Kidney (tissue), 14 donors: ENCODE measurements around the gene GNS. TPM values are rescaled to one million over a fixed set of nuclear protein-coding genes. Genes with fewer than 3 reads are reported as not detected.

Experiments used
- DNase-seq, 5 donors: peaks; one replicate each; pipeline ENCODE4 v3.0.0-alpha.2; 2013 to 2020
- FAIRE-seq: peaks from 2 replicates; lab custom pipeline; 2012; peaks lifted over from hg19 to GRCh38; lab: Jason Lieb, UNC
- H3K27ac ChIP-seq, 2 donors: one replicate each; pipeline ENCODE4 v1.7.0; 2013; ENCODE audit warnings: low read depth in 2 of 2, low read length in 2 of 2, inconsistent platforms in 1 of 2
- H3K27me3 ChIP-seq: one replicate; pipeline ENCODE4 v1.7.1; 2013; ENCODE audit warnings: low read length, inconsistent platforms; ENCODE audit not compliant: control insufficient read depth, insufficient read depth
- H3K36me3 ChIP-seq, 3 donors: one replicate each; pipeline versions ENCODE4 v1.7.0 to v1.7.1; 2013; ENCODE audit warnings: low read length in 3 of 3, control low read depth in 1 of 3, inconsistent platforms in 1 of 3; ENCODE audit not compliant: insufficient read depth in 3 of 3, control insufficient read depth in 2 of 3
- H3K4me1 ChIP-seq, 3 donors: one replicate each; pipeline versions ENCODE4 v1.7.0 to v1.7.1; 2013; ENCODE audit warnings: low read length in 3 of 3, inconsistent platforms in 1 of 3, low read depth in 1 of 3; ENCODE audit not compliant: control insufficient read depth in 2 of 3, insufficient read depth in 2 of 3
- H3K4me3 ChIP-seq, 3 donors: one replicate each; pipeline versions ENCODE4 v1.7.0 to v1.8.1; 2013; ENCODE audit warnings: low read length in 3 of 3, control low read depth in 1 of 3, inconsistent platforms in 1 of 3
- H3K9ac ChIP-seq, 3 donors: one replicate each; pipeline versions ENCODE4 v1.7.0 to v1.7.1; 2013; ENCODE audit warnings: low read length in 3 of 3, control low read depth in 1 of 3, inconsistent platforms in 1 of 3
- H3K9me3 ChIP-seq, 3 donors: one replicate each; pipeline versions ENCODE4 v1.7.0 to v1.7.1; 2013; ENCODE audit warnings: low read length in 3 of 3, control low read depth in 1 of 3, inconsistent platforms in 1 of 3; ENCODE audit not compliant: control insufficient read depth in 2 of 3, insufficient read depth in 1 of 3
- CTCF ChIP-seq: IDR thresholded peaks from 3 replicates; pipeline ENCODE4 v1.5.1; 2012; ENCODE audit warnings: mild to moderate bottlenecking, moderate library complexity, borderline replicate concordance; ENCODE audit not compliant: insufficient read depth; ENCODE audit errors: extremely low read depth
- intact Hi-C: fragments of 100-400 bp; cut with DNase I; formaldehyde crosslinking; loops from one replicate; pipeline ENCODE4 v1.11.1; 2022
- polyA plus RNA-seq: library from polyadenylated mRNA; stranded (reverse); fragments of 350-450 nt; fragmentation: Illumina TruSeq; extraction: RNeasy Lipid Tissue Mini Kit (QIAGEN cat#74804); gene quantifications from one replicate; pipeline ENCODE4 v1.2.3, GENCODE V29; 2014; ENCODE audit warnings: low read depth, low replicate concordance; ENCODE audit not compliant: insufficient read depth
- total RNA-seq: library from RNA; stranded (reverse); fragmentation: NEBNext Ultra II Directional; extraction: Animal tissue kit (Norgen Biotek cat#: 25700); gene quantifications from one replicate; pipeline ENCODE4 v1.2.1, GENCODE V29; 2021
- donor health status: control.
- donor health status: control.
- donor health status: control.
- donor health status: control.
- donor health status: control.
- donor health status: DM: yes; HTN: yes; CAD: no.
- donor health status: Normal renal cell carcinoma (clear cell type).

The GNS gene
- total and polyA plus RNA-seq, 2 donors from 2014 or later: 108 to 215 TPM

GRCh38 chr12:64745259-64745807 lies 13.9 kb downstream of the GNS start:
- Histone ChIP-seq H3K27me3 (no peaks in the 10 kb centered on the region), H3K9me3 (no peaks in the 10 kb centered on the region), H3K36me3 (peaks cover 5 to 54% (median 35%) of the 10 kb centered on the region in 3 donors), H3K9ac (no peak overlapping the region), H3K4me3 (no peak overlapping the region), H3K4me1 (no peaks in the 10 kb centered on the region), H3K27ac (no peak overlapping the region)
- FAIRE-seq (no peak), DNase-seq (no peak)
- intact Hi-C loops: no loop called here
- no peak for TF ChIP-seq CTCF

GRCh38 chr12:64744422-64745258 lies 14.6 kb downstream of the GNS start:
- Histone ChIP-seq H3K9me3 (no peaks in the 10 kb centered on the region), H3K4me3 (no peak overlapping the region), H3K27ac (no peak overlapping the region), H3K4me1 (no peaks in the 10 kb centered on the region), H3K27me3 (no peaks in the 10 kb centered on the region), H3K36me3 (peaks cover 3 to 61% (median 35%) of the 10 kb centered on the region in 3 donors), H3K9ac (no peak overlapping the region)
- TF ChIP-seq CTCF: no peak
- no peak for DNase-seq
- intact Hi-C loops: no loop called here
- FAIRE-seq: no peak

- H3K4me3 ChIP-seq: no peak overlapping the region
- H3K27me3 ChIP-seq: no peaks in the 10 kb centered on the region
- intact Hi-C loops: no loop called here
- DNase-seq (no peak), FAIRE-seq (no peak)
- no peaks in the 10 kb centered on the region for H3K9me3 ChIP-seq
- no peaks in the 10 kb centered on the region for H3K4me1 ChIP-seq
- H3K9ac ChIP-seq: no peak overlapping the region
- H3K27ac ChIP-seq: no peak overlapping the region
- TF ChIP-seq CTCF: no peak
- peaks cover 6 to 70% (median 37%) of the 10 kb centered on the region in 3 donors for H3K36me3 ChIP-seq
Observed at GRCh38 chr12:64743206-64743605, 16.0 kb downstream of the GNS start.
